GM23338 (cell line): ENCODE data around the gene LRMDA. TPM values are rescaled to one million over a fixed set of nuclear protein-coding genes. Genes with fewer than 3 reads are reported as not detected.

Experiments
- ATAC-seq: fragments of 200-7000 bp; cut with Tn5 transposase; 3 replicates; pipeline ENCODE4 v1.9.1; 2020
- DNase-seq: peaks from one replicate; pipeline ENCODE4 v3.0.0-alpha.2; 2015; ENCODE audit warnings: low spot score
- H2AFZ ChIP-seq: fragments of 200-600 bp; sonication (generic); 2 replicates; pipeline ENCODE4 v1.8.0; 2016; ENCODE audit warnings: antibody characterized with exemption, mild to moderate bottlenecking, moderate library complexity
- H3F3A ChIP-seq: fragments of 200-600 bp; sonication (generic); replicated peaks from 2 replicates; pipeline ENCODE4 v1.8.0; 2017; ENCODE audit warnings: antibody characterized with exemption, mixed run types, low read depth
- H3K27ac ChIP-seq: fragments of 200-600 bp; sonication (generic); 2 replicates; pipeline ENCODE4 v1.6.1; 2016; ENCODE audit warnings: low read depth
- H3K27me3 ChIP-seq: fragments of 200-600 bp; sonication (generic); 2 replicates; pipeline ENCODE4 v1.8.0; 2016; ENCODE audit warnings: mild to moderate bottlenecking, mixed run types, moderate library complexity; ENCODE audit not compliant: insufficient read depth
- H3K36me3 ChIP-seq: fragments of 200-600 bp; sonication (generic); 2 replicates; pipeline ENCODE4 v1.8.0; 2016; ENCODE audit warnings: mild to moderate bottlenecking; ENCODE audit not compliant: insufficient read depth
- H3K4me1 ChIP-seq: fragments of 200-600 bp; sonication (generic); 2 replicates; pipeline ENCODE4 v1.8.0; 2016; ENCODE audit warnings: mild to moderate bottlenecking, moderate library complexity; ENCODE audit not compliant: insufficient read depth
- H3K4me2 ChIP-seq: fragments of 200-600 bp; sonication (generic); 2 replicates; pipeline ENCODE4 v1.7.1; 2017; ENCODE audit warnings: mixed run types
- H3K4me3 ChIP-seq: fragments of 200-600 bp; sonication (generic); 2 replicates; pipeline ENCODE4 v1.6.1; 2016; ENCODE audit warnings: mixed run types
- H3K79me2 ChIP-seq: fragments of 200-600 bp; sonication (generic); replicated peaks from 2 replicates; pipeline ENCODE4 v1.8.0; 2017; ENCODE audit warnings: mild to moderate bottlenecking; ENCODE audit not compliant: insufficient read depth
- H3K9me2 ChIP-seq: fragments of 200-600 bp; sonication (generic); 2 replicates; pipeline ENCODE4 v1.8.0; 2017; ENCODE audit not compliant: insufficient read depth
- H4K20me1 ChIP-seq: fragments of 200-600 bp; sonication (generic); replicated peaks from 2 replicates; pipeline ENCODE4 v1.8.0; 2017; ENCODE audit warnings: mild to moderate bottlenecking; ENCODE audit not compliant: insufficient read depth
- H3K27ac Mint-ChIP-seq: 2 replicates; pipeline ENCODE4 v1.8.0; 2020; ENCODE audit warnings: inconsistent platforms, mild to moderate bottlenecking, moderate library complexity, mixed read lengths
- H3K27me3 Mint-ChIP-seq: 3 replicates; pipeline ENCODE4 v1.8.0; 2022; ENCODE audit warnings: low read depth, mild to moderate bottlenecking, moderate library complexity, mixed read lengths, inconsistent platforms; ENCODE audit not compliant: insufficient read depth, poor library complexity
- H3K36me3 Mint-ChIP-seq: 3 replicates; pipeline ENCODE4 v1.8.0; 2021; ENCODE audit warnings: low read depth, mild to moderate bottlenecking, inconsistent platforms, moderate library complexity, mixed read lengths
- H3K4me1 Mint-ChIP-seq: 3 replicates; pipeline ENCODE4 v1.8.0; 2020; ENCODE audit warnings: mild to moderate bottlenecking, inconsistent platforms, mixed read lengths
- H3K4me3 Mint-ChIP-seq: 3 replicates; pipeline ENCODE4 v1.8.0; 2021; ENCODE audit warnings: moderate library complexity, mild to moderate bottlenecking, inconsistent platforms, mixed read lengths
- H3K9me3 Mint-ChIP-seq: 3 replicates; pipeline ENCODE4 v1.8.0; 2020; ENCODE audit warnings: moderate library complexity, mild to moderate bottlenecking, inconsistent platforms, mixed read lengths
- EZH2 ChIP-seq: fragments of 200-600 bp; sonication (generic); IDR thresholded peaks from one replicate; pipeline ENCODE4 v1.8.0; 2017; ENCODE audit warnings: antibody characterized with exemption, mild to moderate bottlenecking, low read depth; ENCODE audit not compliant: unreplicated experiment
- EZH2phosphoT487 ChIP-seq: fragments of 200-600 bp; sonication (generic); IDR thresholded peaks from one replicate; pipeline ENCODE4 v1.8.1; 2018; ENCODE audit warnings: antibody characterized with exemption; ENCODE audit not compliant: unreplicated experiment
- JUNB ChIP-seq: IDR thresholded peaks from one replicate; pipeline ENCODE4 v1.6.1; 2016; ENCODE audit warnings: antibody characterized with exemption; ENCODE audit not compliant: unreplicated experiment
- NANOG ChIP-seq: IDR thresholded peaks from 2 replicates; pipeline ENCODE4 v1.6.1; 2016; ENCODE audit warnings: antibody characterized with exemption, borderline replicate concordance
- polyA plus RNA-seq: library from polyadenylated mRNA; unstranded; fragments of >200 nt; fragmentation: Nextera tagmentation; extraction: Ambion mirVana; gene quantifications from 2 replicates; pipeline ENCODE4 v1.2.1, GENCODE V29; 2016
- total RNA-seq: library from RNA; depleted of rRNA; stranded (reverse); fragments of >200 nt; shearing (Covaris generic); gene quantifications from 2 replicates; pipeline ENCODE4 v1.2.3, GENCODE V29; 2014
- TF ChIP-seq, protein P1 (sequence below): fragments of 250-450 bp; sonication (Bioruptor Pico); IDR thresholded peaks from 2 replicates; pipeline ENCODE4 v1.5.0; 2020; ENCODE audit warnings: mild to moderate bottlenecking, moderate library complexity
- TF ChIP-seq, protein P2 (sequence below): IDR thresholded peaks from one replicate; pipeline ENCODE4 v1.6.1; 2018; ENCODE audit warnings: antibody characterized with exemption; ENCODE audit not compliant: unreplicated experiment

Gene LRMDA
- total and polyA plus RNA-seq, 2 experiments from 2014 or later, result 0.90 to 1.8 TPM

DNA sequence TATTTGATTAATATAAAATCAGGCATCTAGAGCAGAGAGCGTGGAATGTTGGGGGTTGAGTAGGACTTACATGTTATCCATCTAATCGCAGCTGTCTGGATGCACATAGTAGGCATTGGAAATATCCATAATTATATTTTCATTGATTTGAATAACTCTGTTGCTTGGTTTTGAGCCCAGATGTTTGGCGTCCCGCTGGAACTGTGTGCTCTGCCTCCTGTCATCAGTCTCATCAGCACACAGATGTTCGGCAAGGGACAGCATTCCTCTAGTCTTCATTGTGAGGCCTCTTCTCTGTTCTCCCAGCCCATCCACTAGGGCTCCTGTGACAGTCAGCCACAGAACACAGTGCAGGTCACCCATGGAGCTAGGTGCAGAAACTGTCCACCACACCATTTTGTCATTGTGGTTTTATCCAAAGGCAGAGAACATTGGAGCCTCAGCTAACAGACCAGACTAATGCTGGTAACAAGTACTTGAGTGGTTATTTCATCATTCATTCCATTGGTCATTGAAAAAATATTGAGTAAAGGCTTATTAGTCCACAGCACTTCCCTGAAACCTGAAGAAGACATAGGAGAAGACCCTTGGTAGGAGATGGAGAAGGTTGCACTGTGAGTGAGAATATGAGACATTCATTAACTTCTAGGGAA, 927.4 kb downstream of the LRMDA start:
- TF ChIP-seq EZH2, result no peak
- TF ChIP-seq EZH2phosphoT487, result no peak
- TF ChIP-seq JUNB, result no peak
- no peak for TF ChIP-seq NANOG
- TF ChIP-seq, protein P1, sequence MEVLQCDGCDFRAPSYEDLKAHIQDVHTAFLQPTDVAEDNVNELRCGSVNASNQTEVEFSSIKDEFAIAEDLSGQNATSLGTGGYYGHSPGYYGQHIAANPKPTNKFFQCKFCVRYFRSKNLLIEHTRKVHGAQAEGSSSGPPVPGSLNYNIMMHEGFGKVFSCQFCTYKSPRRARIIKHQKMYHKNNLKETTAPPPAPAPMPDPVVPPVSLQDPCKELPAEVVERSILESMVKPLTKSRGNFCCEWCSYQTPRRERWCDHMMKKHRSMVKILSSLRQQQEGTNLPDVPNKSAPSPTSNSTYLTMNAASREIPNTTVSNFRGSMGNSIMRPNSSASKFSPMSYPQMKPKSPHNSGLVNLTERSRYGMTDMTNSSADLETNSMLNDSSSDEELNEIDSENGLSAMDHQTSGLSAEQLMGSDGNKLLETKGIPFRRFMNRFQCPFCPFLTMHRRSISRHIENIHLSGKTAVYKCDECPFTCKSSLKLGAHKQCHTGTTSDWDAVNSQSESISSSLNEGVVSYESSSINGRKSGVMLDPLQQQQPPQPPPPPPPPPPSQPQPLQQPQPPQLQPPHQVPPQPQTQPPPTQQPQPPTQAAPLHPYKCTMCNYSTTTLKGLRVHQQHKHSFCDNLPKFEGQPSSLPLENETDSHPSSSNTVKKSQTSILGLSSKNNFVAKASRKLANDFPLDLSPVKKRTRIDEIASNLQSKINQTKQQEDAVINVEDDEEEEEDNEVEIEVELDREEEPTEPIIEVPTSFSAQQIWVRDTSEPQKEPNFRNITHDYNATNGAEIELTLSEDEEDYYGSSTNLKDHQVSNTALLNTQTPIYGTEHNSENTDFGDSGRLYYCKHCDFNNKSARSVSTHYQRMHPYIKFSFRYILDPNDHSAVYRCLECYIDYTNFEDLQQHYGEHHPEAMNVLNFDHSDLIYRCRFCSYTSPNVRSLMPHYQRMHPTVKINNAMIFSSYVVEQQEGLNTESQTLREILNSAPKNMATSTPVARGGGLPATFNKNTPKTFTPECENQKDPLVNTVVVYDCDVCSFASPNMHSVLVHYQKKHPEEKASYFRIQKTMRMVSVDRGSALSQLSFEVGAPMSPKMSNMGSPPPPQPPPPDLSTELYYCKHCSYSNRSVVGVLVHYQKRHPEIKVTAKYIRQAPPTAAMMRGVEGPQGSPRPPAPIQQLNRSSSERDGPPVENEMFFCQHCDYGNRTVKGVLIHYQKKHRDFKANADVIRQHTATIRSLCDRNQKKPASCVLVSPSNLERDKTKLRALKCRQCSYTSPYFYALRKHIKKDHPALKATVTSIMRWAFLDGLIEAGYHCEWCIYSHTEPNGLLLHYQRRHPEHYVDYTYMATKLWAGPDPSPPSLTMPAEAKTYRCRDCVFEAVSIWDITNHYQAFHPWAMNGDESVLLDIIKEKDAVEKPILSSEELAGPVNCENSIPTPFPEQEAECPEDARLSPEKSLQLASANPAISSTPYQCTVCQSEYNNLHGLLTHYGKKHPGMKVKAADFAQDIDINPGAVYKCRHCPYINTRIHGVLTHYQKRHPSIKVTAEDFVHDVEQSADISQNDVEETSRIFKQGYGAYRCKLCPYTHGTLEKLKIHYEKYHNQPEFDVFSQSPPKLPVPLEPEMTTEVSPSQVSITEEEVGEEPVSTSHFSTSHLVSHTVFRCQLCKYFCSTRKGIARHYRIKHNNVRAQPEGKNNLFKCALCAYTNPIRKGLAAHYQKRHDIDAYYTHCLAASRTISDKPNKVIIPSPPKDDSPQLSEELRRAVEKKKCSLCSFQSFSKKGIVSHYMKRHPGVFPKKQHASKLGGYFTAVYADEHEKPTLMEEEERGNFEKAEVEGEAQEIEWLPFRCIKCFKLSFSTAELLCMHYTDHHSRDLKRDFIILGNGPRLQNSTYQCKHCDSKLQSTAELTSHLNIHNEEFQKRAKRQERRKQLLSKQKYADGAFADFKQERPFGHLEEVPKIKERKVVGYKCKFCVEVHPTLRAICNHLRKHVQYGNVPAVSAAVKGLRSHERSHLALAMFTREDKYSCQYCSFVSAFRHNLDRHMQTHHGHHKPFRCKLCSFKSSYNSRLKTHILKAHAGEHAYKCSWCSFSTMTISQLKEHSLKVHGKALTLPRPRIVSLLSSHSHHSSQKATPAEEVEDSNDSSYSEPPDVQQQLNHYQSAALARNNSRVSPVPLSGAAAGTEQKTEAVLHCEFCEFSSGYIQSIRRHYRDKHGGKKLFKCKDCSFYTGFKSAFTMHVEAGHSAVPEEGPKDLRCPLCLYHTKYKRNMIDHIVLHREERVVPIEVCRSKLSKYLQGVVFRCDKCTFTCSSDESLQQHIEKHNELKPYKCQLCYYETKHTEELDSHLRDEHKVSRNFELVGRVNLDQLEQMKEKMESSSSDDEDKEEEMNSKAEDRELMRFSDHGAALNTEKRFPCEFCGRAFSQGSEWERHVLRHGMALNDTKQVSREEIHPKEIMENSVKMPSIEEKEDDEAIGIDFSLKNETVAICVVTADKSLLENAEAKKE (CRISPR knock-in tag), result no peak
- Histone ChIP-seq H3F3A (no peaks in the 10 kb centered on the region), H4K20me1 (no peaks in the 10 kb centered on the region), H3K27ac (no peak overlapping the region), H3K4me1 (peaks cover 10% of the 10 kb centered on the region), H3K79me2 (no peaks in the 10 kb centered on the region), H3K9me2 (peaks cover 18% of the 10 kb centered on the region; the same call in 1 of the 2 replicates), H3K4me3 (no peak overlapping the region), H3K27me3 (no peaks in the 10 kb centered on the region), H3K36me3 (no peaks in the 10 kb centered on the region), H2AFZ (no peak overlapping the region), H3K4me2 (no peak overlapping the region)
- Mint-ChIP-seq H3K36me3 (no peaks in the 10 kb centered on the region), H3K27me3 (no peaks in the 10 kb centered on the region), H3K4me1 (peaks cover 17% of the 10 kb centered on the region; the same call in 2 of the 3 replicates), H3K4me3 (no peak overlapping the region), H3K27ac (no peak overlapping the region), H3K9me3 (no peaks in the 10 kb centered on the region)
- ATAC-seq (no peak), DNase-seq (no peak)

DNA sequence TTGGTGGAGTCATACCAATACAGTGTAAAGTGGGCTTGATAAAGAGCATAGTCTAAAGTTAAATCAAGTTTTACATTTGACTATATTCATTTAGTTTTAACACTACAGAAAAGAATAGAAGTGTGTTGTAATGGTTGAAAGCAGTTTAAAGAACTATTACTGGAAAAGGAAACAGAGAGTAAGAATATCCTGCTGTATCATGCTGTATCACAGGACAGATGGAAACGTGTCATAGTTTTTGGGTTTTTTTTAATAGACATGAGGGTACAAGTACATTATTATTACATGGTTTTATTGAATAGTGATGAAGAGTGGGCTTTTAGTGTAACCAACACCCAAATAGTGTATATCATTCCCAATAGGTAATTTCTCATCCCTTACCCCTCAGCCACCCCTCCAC, 944.3 kb downstream of the LRMDA start:
- Histone ChIP-seq H2AFZ (no peak overlapping the region), H4K20me1 (no peaks in the 10 kb centered on the region), H3K36me3 (no peaks in the 10 kb centered on the region), H3K27me3 (no peaks in the 10 kb centered on the region), H3F3A (no peaks in the 10 kb centered on the region), H3K27ac (no peak overlapping the region), H3K4me1 (no peaks in the 10 kb centered on the region), H3K4me3 (no peak overlapping the region), H3K79me2 (no peaks in the 10 kb centered on the region), H3K9me2 (peaks cover 2% of the 10 kb centered on the region; the same call in 1 of the 2 replicates), H3K4me2 (no peak overlapping the region)
- Mint-ChIP-seq H3K9me3 (no peaks in the 10 kb centered on the region), H3K4me3 (no peak overlapping the region), H3K4me1 (no peaks in the 10 kb centered on the region), H3K36me3 (no peaks in the 10 kb centered on the region), H3K27ac (no peak overlapping the region), H3K27me3 (no peaks in the 10 kb centered on the region)
- DNase-seq (no peak), ATAC-seq (no peak)
- TF ChIP-seq, protein P2, sequence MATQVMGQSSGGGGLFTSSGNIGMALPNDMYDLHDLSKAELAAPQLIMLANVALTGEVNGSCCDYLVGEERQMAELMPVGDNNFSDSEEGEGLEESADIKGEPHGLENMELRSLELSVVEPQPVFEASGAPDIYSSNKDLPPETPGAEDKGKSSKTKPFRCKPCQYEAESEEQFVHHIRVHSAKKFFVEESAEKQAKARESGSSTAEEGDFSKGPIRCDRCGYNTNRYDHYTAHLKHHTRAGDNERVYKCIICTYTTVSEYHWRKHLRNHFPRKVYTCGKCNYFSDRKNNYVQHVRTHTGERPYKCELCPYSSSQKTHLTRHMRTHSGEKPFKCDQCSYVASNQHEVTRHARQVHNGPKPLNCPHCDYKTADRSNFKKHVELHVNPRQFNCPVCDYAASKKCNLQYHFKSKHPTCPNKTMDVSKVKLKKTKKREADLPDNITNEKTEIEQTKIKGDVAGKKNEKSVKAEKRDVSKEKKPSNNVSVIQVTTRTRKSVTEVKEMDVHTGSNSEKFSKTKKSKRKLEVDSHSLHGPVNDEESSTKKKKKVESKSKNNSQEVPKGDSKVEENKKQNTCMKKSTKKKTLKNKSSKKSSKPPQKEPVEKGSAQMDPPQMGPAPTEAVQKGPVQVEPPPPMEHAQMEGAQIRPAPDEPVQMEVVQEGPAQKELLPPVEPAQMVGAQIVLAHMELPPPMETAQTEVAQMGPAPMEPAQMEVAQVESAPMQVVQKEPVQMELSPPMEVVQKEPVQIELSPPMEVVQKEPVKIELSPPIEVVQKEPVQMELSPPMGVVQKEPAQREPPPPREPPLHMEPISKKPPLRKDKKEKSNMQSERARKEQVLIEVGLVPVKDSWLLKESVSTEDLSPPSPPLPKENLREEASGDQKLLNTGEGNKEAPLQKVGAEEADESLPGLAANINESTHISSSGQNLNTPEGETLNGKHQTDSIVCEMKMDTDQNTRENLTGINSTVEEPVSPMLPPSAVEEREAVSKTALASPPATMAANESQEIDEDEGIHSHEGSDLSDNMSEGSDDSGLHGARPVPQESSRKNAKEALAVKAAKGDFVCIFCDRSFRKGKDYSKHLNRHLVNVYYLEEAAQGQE, result no peak
